Spinal cord (tissue), 10 donors: ENCODE data around the gene SPOCD1. TPM values are rescaled to one million over a fixed set of nuclear protein-coding genes. Genes with fewer than 3 reads are reported as not detected.
A peak's percentile ranks its signal among the peaks of the same experiment; 100 is the strongest.

Source experiments
- DNase-seq, 6 donors: peaks; one replicate each; pipeline versions ENCODE4 v3.0.0 to v3.0.0-alpha.2; 2013 to 2015; ENCODE audit warnings: low spot score in 6 of 6, low read depth in 4 of 6
- H3K27ac ChIP-seq: one replicate; pipeline ENCODE4 v1.5.1; 2013; ENCODE audit warnings: low read depth, low read length, control low read depth
- H3K27me3 ChIP-seq: one replicate; pipeline ENCODE4 v1.6.1; 2013; ENCODE audit warnings: low read length; ENCODE audit not compliant: control insufficient read depth, insufficient read depth
- H3K36me3 ChIP-seq: one replicate; pipeline ENCODE4 v1.6.1; 2013; ENCODE audit warnings: low read length; ENCODE audit not compliant: control insufficient read depth, insufficient read depth
- H3K4me1 ChIP-seq: one replicate; pipeline ENCODE4 v1.6.1; 2013; ENCODE audit warnings: low read length; ENCODE audit not compliant: control insufficient read depth, insufficient read depth
- H3K4me3 ChIP-seq: one replicate; pipeline ENCODE4 v1.5.1; 2013; ENCODE audit warnings: low read depth, low read length, control low read depth
- H3K9me3 ChIP-seq: one replicate; pipeline ENCODE4 v1.6.1; 2013; ENCODE audit warnings: low read length; ENCODE audit not compliant: control insufficient read depth, insufficient read depth
- WGBS: methylation state at CpG from one replicate; pipeline ENCODE4 v1.1.5; 2013; ENCODE audit warnings: missing lambda C conversion rate; ENCODE audit not compliant: insufficient coverage; 5-methylcytosine and 5-hydroxymethylcytosine counted together
- polyA plus RNA-seq, 2 donors: library from polyadenylated mRNA; unstranded; fragments of 120-200 nt; gene quantifications; one replicate each; pipeline ENCODE4 v1.2.1, GENCODE V29; 2013; ENCODE audit not compliant: insufficient read length in 2 of 2
- total RNA-seq, 2 donors: library from RNA; depleted of rRNA in 1 of 2; stranded (reverse); fragments of 120-200 nt in 1 of 2; fragments of >200 nt in 1 of 2; gene quantifications; one replicate each; pipeline versions ENCODE4 v1.2.3 to v1.2.4, GENCODE V29; 2013 to 2014
- donor health status: healthy.

SPOCD1 gene
- total and polyA plus RNA-seq, 4 donors = 0.15 to 0.44 (median 0.36) TPM

DNA sequence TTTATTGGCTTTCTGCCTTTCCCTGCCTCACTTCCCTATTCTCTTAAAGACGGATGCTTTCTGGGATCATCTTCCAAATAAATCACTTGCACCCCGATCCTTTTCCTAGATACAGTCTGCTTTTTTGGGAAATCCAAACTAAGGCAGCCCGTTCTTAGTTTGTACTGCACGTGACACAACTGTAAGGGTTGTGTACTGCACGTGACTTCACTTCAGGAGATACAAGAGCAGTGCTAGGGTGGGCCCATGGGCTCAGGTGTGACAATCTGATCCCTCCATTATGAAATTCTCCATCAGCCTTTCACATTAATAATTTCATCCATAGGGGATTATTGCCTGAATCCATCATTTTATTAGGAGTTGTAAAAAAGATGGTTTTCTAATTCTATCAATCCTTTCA is 33.8 kb upstream of the SPOCD1 start:
- WGBS = 100% methylated on average over 2 of the region's 5 CpGs
- no peak for DNase-seq

DNA sequence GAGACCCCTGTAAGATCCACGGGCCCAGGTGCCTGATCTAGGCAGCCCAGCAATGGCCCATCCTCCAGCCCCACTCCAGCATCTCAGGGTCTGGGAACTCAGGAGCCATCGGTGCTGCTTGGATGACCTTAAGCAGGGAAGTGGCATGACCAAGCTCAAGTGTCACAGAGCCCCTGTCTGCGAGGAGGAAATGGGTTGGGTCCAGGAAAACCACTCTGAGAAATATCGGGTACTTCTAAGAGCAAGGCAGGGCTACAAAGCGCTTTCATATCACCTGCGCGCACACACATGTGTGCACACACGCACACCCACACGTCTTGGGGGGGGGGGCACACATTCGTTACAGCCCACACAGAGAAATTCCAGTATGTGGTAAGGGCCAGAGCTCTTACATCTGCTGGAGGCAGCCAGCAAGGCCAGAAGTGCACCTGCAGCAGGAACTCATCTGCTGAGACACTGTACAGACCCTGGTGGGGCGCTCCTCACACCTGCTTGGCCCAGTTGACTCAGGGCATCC is 32.6 kb upstream of the SPOCD1 start:
- no peak for DNase-seq
- Histone ChIP-seq H3K9me3 (no peaks in the 10 kb centered on the region), H3K27ac (no peak overlapping the region), H3K36me3 (no peaks in the 10 kb centered on the region), H3K4me3 (no peak overlapping the region), H3K4me1 (peaks cover 2% of the 10 kb centered on the region), H3K27me3 (no peaks in the 10 kb centered on the region)
- WGBS = 93% methylated on average over 11 of the region's 11 CpGs

More for the DNA sequence above, 33.8 kb upstream of the SPOCD1 start:
- Histone ChIP-seq H3K9me3 (no peaks in the 10 kb centered on the region), H3K4me1 (no peaks in the 10 kb centered on the region), H3K36me3 (no peaks in the 10 kb centered on the region), H3K27ac (no peak overlapping the region), H3K4me3 (no peak overlapping the region), H3K27me3 (no peaks in the 10 kb centered on the region)

DNA sequence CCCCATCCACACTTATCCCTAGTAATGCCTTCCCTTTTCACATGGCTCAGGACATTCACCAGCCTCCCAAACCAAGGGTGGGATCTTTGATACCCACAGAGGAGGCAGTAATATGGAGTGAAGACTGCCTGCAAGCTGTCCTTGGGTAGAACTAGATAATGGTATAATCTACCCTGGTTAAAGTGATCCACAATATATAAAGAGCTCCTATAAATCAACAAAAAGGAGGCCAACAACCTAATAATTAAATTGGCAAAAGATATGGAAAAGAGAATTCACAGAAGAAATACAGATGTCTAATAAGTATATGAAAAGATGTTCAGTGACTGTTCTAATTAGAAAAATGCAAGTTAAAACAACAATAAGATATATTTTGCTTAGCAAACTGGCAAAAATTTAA is 30.7 kb upstream of the SPOCD1 start:
- H3K9me3 ChIP-seq = no peaks in the 10 kb centered on the region
- no peak for DNase-seq
- H3K4me1 ChIP-seq = peaks cover 14% of the 10 kb centered on the region
- no peaks in the 10 kb centered on the region for H3K27me3 ChIP-seq
- H3K4me3 ChIP-seq = no peak overlapping the region
- H3K27ac ChIP-seq = no peak overlapping the region
- no peaks in the 10 kb centered on the region for H3K36me3 ChIP-seq

GRCh38 chr1:31843506-31843905 is 27.7 kb upstream of the SPOCD1 start:
- Histone ChIP-seq H3K9me3 (no peaks in the 10 kb centered on the region), H3K36me3 (no peaks in the 10 kb centered on the region), H3K4me3 (no peak overlapping the region), H3K27ac (peak overlapping the region; percentile 43), H3K27me3 (no peaks in the 10 kb centered on the region), H3K4me1 (peaks cover 14% of the 10 kb centered on the region)
- 67% methylated on average over 2 of the region's 2 CpGs for WGBS
- peak in 3 of 6 donors; percentile 2 to 40 (median 34) for DNase-seq

DNA sequence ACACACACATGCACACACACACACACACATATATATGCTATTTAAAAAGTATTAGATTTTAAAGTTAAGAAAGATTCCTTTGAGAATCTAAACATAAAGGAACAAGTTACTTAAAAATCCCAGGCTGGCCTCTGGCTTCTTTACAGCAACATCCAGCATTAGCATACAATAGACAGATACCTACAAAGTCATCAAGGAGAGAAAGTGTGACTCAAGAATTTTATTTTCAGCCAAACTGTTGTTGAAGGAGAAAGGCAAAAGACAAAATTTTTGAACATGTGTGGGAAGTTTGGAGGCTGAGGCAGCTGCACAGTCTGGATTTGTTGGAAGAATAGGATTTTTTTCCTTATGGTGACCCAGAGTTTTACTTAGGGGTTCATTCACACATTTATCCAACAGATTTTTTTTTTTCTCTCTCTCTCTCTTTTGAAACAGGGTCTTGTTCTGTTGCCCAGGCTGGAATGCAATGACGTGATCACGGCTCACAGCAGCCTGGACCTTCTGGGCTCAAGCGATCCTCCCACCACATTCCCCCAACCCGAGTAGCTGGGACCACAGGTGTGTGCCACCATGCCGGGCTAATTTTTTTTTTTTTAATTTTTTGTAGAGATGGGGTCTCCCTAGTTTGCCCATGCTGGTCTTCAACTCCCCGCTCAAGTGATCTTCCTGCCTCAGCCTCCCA is 24.0 kb upstream of the SPOCD1 start:
- Histone ChIP-seq H3K27ac (no peak overlapping the region), H3K4me3 (no peak overlapping the region), H3K4me1 (peaks cover 14% of the 10 kb centered on the region), H3K9me3 (no peaks in the 10 kb centered on the region), H3K36me3 (no peaks in the 10 kb centered on the region), H3K27me3 (peaks cover 2% of the 10 kb centered on the region)
- DNase-seq = no peak
- 81% methylated on average over 3 of the region's 6 CpGs for WGBS

DNA sequence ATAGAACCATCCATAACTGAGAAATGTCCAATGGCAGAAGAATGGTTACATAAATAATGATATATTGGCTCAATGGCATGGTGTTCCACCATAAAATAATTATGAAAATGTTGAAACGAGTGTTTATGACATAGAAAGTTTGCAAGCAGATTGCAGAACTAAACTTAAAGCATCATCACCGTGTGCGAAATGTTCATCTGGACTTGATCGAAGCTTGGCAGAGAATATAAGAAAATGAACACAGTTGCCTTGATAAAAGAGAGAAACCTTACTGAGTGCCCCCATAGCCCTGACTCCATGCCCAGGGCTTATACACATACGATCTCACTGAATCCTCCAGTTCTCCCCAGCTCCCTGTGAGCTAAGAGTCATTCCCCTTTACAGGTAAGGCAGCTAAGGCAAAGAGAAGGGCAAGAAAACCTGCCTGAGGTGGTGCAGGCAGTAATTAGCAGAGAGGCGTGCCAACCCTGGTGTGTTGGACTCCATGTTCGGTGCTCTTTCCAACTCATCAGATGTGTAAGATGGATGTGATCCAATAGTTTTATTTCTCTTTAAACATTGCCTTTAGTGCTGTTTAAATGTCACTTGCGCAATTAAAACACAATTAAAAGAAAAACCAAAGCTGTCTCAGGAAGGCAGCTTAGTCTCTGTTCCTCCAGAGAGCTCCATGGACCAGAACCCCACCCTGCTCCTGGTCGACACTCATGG is 21.8 kb upstream of the SPOCD1 start:
- Histone ChIP-seq H3K4me1 (peaks cover 6% of the 10 kb centered on the region), H3K9me3 (no peaks in the 10 kb centered on the region), H3K36me3 (no peaks in the 10 kb centered on the region), H3K27ac (no peak overlapping the region), H3K27me3 (peaks cover 2% of the 10 kb centered on the region), H3K4me3 (no peak overlapping the region)
- peak in 2 of 6 donors; percentile 8 to 67 for DNase-seq
- 82% methylated on average over 6 of the region's 9 CpGs for WGBS

- Histone ChIP-seq H3K27me3 (peaks cover 2% of the 10 kb centered on the region), H3K4me3 (no peak overlapping the region), H3K36me3 (no peaks in the 10 kb centered on the region), H3K4me1 (peaks cover 6% of the 10 kb centered on the region), H3K9me3 (no peaks in the 10 kb centered on the region), H3K27ac (no peak overlapping the region)
- DNase-seq = no peak
- WGBS = 92% methylated on average over 2 of the region's 5 CpGs
These were observed 20.8 kb upstream of the SPOCD1 start for GRCh38 chr1:31836638-31837037.

GRCh38 chr1:31835415-31835814 is 19.6 kb upstream of the SPOCD1 start:
- no peaks in the 10 kb centered on the region for H3K9me3 ChIP-seq
- H3K36me3 ChIP-seq = no peaks in the 10 kb centered on the region
- no peak overlapping the region for H3K27ac ChIP-seq
- no peak overlapping the region for H3K4me3 ChIP-seq
- H3K4me1 ChIP-seq = peaks cover 6% of the 10 kb centered on the region
- no peak for DNase-seq
- 93% methylated on average over 2 of the region's 3 CpGs for WGBS
- peaks cover 2% of the 10 kb centered on the region for H3K27me3 ChIP-seq

- no peak for DNase-seq
- H3K4me3 ChIP-seq = no peak overlapping the region
- H3K27ac ChIP-seq = no peak overlapping the region
- H3K9me3 ChIP-seq = no peaks in the 10 kb centered on the region
- H3K4me1 ChIP-seq = peaks cover 6% of the 10 kb centered on the region
- WGBS = 81% methylated on average over 6 of the region's 6 CpGs
- H3K27me3 ChIP-seq = peaks cover 2% of the 10 kb centered on the region
- H3K36me3 ChIP-seq = no peaks in the 10 kb centered on the region
These were observed 18.7 kb upstream of the SPOCD1 start for GRCh38 chr1:31834501-31834900.
